CD4-positive, alpha-beta T cell treated with Interferon gamma for 1 hour (primary cell): ENCODE measurements around the gene PHF21B.

Experiments
- DNase-seq: peaks from one replicate; pipeline ENCODE4 v3.0.0-alpha.2; 2020

PHF21B gene

GRCh38 chr22:44890416-44891292 is 119.2 kb downstream of the PHF21B start:
- DNase-seq, result no peak

- DNase-seq, result no peak
Measured at GRCh38 chr22:44889255-44889878, 120.4 kb downstream of the PHF21B start.

GRCh38 chr22:44888491-44889254 is 121.1 kb downstream of the PHF21B start:
- no peak for DNase-seq

- DNase-seq, result no peak
Measured at GRCh38 chr22:44887941-44888366, 121.9 kb downstream of the PHF21B start.

GRCh38 chr22:44885806-44886360 is 123.9 kb downstream of the PHF21B start:
- no peak for DNase-seq

- DNase-seq, result no peak
Measured at GRCh38 chr22:44884968-44885805, 124.6 kb downstream of the PHF21B start.

GRCh38 chr22:44884562-44884961 is 125.2 kb downstream of the PHF21B start:
- DNase-seq, result no peak

GRCh38 chr22:44883011-44883421 is 126.8 kb downstream of the PHF21B start:
- no peak for DNase-seq

- DNase-seq, result no peak
Measured at GRCh38 chr22:44882226-44882905, 127.4 kb downstream of the PHF21B start.

GRCh38 chr22:44881624-44882023 is 128.2 kb downstream of the PHF21B start:
- DNase-seq, result no peak

- no peak for DNase-seq
Measured at GRCh38 chr22:44880610-44881290, 129.1 kb downstream of the PHF21B start.

GRCh38 chr22:44879301-44879680 is 130.5 kb downstream of the PHF21B start:
- no peak for DNase-seq

- DNase-seq, result no peak
Measured at GRCh38 chr22:44878483-44879300, 131.1 kb downstream of the PHF21B start.

GRCh38 chr22:44876921-44877320 is 132.9 kb downstream of the PHF21B start:
- DNase-seq, result no peak

- no peak for DNase-seq
Measured at GRCh38 chr22:44871782-44872181, 138.0 kb downstream of the PHF21B start.

- DNase-seq, result no peak
Measured at GRCh38 chr22:44870021-44870420, 139.8 kb downstream of the PHF21B start.

GRCh38 chr22:44869196-44869595 is 140.6 kb downstream of the PHF21B start:
- DNase-seq, result no peak

GRCh38 chr22:44865193-44866057 is 144.4 kb downstream of the PHF21B start:
- DNase-seq, result no peak
